Endometrium (tissue), 2 donors: Measurements from ENCODE around the gene PNMA6E.
"Not testable (repeated sequence)": the region's sequence is repeated elsewhere in the genome, so short reads cannot be mapped to it uniquely, and the experiment has no call there.

Source experiments
- FAIRE-seq: peaks from 2 replicates; lab custom pipeline; 2012; peaks lifted over from hg19 to GRCh38; lab: Jason Lieb, UNC
- donor health status: control.
- donor health status: control.

Gene PNMA6E

DNA sequence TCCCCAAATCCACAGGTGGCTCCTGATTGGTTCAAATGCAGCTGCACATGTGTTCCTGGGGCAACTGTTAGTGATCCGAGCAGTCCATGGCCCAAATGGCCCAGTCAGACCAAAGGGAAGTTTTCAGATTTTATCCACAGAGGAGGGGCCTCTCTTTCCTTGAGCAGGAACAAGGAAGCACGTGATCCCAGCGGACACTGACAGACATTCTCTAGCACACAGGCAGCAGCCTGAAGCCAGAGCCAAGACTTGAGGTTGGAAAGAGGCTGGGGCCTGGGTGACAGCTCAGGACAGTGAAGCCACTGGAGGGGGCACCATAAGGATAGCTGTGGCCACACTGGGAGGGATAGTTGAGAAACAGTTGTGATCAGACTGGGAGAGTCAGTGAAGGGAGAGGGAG lies 6.6 kb upstream of the PNMA6E start:
- FAIRE-seq = no peak

DNA sequence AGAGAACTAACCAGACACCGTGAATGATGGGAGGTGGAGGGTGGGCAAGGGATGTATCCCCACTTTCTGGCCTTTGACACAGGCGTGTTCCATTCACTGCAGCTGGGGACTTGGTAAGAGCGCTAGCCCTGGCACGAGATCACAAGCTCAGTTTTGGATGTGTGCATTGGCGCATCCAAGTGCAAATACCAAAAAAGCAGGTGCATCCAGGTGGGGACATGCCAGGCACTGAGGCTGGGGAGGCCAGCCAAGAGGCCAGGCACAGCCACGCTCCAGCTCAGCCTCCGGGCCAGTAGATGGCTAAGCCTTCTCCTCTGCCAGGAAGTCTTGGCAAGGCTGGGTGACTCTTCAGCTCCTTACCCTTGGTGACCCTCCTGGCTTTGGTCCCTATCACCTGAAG lies 5.8 kb upstream of the PNMA6E start:
- FAIRE-seq = no peak

DNA sequence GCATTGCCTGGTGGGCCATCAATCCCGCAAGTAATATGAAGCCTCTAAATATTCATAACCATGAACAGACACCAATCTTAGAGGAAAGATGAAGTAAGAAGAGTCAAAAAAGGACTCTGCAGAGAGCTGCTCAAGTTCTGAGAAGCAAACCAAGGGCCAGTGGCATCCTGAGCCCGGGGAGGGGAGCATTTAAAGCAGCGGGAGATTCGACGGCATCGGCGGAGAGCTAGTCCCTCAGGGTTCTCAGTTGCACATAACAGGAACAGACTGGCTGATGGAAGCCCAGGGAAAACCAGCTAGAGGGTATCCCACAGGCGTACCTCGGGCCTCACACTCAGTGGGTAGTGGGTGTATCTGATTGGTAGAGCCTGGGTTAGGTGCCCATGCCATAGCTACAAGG lies 4.9 kb upstream of the PNMA6E start:
- FAIRE-seq = no peak

DNA sequence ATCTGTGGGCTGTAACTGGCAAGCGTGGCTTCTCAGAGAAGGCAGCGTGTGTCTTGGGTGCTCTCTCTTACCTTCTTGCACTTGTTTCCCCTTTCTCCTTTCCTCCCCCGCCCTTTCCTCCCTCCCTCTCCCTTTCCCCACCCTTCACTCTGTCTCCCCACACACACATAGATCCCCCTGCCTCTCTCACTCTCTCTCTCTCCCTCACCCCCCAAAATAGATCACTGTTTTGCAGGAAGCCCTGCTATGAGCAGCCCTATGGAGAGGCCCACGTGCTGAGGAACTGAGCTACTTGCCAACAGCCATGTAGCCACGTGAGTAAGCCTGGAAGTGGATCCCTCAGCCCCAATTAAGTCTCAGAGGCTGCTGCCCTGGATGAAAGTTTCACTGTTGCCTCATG lies 4.3 kb upstream of the PNMA6E start:
- FAIRE-seq = no peak

DNA sequence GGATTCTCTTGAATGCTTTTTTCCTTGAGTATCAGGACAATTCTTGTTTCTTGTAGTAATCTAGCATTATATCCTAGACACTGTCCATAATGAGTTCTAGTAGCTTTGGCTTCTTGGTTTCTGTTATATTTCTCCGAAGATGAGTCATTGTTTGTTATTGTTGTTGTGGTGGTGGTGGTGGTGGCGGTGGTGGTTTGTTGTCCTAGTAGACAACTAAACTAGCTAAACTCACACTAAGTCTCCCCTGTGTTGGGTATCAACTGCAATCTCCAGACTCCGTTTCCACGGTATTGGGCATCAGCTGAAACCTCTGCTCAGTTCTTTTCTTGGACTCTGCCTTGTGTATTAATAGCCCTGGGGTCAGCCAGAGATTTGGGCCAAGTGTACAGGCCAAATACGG lies 3.2 kb upstream of the PNMA6E start:
- not testable (repeated sequence) for FAIRE-seq

DNA sequence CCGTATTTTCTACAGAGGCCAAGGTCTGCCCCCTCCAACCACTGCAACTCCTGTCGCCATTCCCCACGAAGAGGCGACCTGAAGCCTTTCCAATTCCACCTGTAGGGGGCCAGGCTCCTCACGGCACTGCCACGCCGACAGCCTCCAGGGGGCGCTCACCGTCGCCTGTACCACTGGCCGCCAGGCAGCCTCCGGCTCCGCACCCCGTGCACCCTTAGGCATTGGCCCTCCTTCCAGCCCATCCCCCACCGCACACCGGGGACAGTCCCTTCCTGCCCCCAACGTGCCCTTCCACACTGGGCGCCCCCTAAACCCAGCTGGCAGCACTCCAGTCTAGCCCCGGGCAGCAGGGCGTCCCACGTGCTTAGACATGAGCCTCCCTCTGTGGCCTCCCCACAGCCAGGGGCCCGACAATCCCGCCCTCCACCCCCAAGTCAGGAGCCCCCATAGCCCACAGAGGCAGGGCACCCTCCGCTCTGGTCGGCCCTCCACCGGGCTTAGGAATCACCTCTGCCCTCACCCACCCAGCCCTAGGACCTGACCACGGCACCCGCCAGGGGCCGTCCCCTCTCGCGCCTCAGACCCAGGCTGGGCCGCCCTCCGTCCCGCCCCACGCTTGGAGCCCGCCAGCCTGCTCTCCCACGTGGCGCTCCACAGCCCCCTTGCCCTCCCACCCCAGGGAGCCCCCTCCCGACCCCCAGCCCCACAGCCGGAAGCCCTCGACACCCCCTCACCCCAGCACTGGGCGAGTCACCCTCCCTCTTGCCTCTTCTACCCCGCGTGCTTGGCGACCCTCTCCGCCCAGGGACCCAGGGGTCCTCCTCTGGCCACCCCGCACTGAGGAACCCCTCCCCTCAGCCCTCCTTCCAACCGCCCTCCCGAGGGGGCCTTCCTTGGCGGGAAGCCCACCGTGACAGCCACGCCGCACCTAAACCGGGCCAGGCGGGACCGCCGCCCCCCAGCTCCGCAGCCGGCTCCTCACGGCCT lies 711 bp downstream of the PNMA6E start:
- FAIRE-seq = no peak

DNA sequence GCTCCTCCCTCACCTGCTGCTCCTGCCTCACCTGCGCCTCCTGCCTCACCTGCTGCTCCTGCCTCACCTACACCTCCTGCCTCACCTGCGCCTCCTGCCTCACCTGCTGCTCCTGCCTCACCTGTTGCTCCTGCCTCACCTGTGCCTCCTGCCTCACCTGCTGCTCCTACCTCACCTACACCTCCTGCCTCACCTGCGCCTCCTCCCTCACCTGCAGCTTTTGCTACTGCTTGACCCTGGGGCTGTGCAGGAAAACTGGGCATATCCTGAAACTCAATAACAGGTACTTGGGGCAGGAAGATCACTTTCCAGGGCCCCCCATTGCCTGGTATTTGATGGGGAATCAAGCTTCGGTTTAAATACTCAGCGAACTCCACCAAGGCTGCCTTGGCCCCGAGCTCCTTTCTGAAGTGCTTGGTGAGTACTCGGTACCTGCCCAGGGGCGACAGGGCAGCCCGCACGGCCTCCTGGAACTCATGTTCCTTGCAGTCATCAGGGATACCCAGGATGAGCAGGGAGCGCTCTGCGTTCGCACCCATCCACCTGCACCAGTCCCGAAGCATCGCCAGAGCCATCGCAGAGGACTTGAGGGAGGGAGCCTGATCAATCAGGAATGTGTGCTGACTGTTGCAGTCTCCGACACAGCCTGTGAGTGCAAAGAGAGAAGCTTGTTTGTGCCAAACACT lies 2.7 kb downstream of the PNMA6E start:
- FAIRE-seq = no peak

DNA sequence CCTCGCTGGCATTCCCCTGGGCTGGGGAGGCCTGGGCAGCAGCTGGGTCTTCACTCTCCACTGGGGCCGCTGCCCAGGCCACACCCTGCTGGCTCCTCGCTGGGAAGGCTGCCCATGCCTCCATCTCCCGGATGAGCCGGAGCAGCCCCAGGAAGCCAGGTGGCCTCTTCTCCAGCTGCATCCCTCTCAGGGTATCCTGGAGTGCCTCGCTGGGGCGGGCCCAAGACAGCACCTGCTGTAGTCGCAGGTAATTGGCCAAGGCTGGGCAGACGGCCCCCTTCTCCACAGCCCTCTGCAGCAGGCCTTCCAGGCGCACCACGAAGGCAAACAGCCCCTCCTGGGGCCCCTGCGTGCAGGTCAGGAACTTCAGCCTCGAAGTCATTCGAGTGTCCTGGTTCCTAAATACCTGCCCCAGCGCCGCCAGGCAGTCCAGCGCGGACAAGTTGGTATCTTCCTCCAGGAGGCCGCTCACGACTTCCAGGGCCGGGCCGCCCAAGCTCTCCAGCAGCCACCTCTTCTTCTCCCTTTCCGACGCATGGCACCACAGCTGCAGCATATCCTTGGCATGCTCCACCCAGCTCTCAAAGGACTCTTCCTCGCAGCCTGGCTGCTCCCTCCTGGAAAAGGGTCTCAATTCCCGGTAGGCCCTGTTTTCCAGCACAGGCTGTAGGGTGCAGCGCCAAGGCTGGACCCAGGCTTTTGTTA lies 3.7 kb downstream of the PNMA6E start:
- FAIRE-seq = no peak

DNA sequence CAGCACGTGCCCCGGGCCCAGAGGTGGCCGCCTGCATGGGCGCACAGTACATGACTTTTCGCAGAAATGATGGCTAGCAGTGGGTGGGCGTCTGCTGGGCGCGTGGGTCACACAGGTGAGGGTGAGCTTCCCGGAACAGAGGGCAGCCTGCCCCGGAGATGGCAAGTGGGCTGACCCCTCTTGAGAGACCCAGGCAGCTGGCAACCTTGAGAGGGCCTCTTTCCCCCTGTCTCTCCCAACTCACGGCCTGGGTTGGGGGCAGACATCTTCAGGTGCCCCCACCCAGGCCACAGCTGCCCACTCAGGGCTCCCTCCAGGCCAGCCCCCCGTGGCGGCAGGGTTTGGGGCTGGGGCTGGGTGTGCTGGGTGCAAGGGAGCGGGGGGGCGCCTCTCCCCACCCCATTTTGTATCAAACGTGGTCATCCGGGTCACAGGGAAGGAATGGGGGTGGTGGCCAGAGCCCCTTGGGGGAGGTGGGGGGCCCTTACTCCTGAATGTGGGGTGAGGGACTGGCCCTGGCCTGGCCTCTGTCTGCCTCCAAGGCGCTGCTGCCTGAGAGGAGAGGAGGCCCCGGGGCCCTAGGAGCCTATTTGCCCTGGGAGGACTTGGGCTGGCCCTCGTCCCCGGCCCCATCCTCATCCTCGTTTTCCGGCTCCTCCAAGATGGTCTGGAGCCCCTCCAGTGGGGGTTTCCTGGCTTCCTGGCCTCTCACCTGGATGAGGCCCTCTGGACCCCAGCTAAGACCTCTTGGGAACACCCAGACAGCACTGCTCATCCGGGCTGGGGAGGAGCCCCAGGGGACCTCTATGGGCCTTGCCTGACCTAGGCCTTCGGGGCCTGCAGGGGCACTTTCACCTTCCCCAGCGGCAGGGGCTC lies 4.6 kb downstream of the PNMA6E start:
- no peak for FAIRE-seq

DNA sequence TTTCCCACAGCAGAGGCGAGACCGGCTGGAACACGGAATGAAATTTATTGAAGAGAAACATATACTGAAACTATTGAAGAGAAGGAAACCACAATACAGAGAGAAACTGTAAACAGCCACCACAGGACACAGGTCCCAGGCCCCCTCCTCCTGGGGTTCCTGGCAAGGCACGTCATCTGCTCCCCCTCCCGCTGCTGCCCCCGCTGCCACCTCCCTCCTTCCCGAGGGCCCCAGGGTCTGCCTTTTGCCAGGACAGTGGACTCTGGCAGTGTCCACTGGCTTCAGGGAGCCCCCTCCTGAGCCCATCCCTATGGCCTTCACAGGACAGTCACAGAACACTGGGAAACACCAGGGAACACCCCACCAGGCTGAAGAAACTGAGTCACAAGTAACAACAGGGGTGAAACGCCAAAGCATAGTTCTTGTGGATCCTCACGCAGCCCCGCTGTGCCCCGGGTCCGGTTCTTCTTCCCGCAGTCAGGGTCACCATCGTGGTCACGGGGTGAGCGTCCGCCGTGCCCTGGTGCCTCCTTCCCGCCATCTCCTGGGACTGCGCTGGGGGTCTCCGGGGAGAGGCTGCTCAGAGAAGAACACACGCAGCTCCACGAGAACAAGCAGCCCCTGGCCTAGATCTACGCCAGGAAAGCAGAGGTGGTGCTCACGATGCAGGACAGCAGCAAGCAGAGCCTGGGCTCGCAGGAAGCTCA lies 5.4 kb downstream of the PNMA6E start:
- no peak for FAIRE-seq

DNA sequence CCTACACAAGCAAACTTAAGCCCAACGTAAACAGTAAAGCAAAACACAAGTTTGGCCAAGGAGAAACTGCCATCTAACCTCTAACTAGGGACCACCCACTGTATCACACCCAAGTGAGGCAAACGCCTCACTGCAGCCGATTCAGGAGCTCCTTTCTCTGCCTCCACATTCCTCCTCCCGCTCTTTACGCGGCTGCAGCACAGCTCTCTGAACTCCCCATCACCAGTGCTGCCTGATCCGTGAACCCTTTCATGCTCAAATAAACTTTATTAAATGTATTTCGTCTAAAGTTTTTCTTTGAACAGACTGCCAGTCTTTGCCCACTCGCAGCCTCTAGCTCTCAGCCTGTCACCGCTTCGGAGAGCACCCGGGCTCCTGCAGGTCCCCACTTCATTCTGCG lies 6.5 kb downstream of the PNMA6E start:
- no peak for FAIRE-seq

DNA sequence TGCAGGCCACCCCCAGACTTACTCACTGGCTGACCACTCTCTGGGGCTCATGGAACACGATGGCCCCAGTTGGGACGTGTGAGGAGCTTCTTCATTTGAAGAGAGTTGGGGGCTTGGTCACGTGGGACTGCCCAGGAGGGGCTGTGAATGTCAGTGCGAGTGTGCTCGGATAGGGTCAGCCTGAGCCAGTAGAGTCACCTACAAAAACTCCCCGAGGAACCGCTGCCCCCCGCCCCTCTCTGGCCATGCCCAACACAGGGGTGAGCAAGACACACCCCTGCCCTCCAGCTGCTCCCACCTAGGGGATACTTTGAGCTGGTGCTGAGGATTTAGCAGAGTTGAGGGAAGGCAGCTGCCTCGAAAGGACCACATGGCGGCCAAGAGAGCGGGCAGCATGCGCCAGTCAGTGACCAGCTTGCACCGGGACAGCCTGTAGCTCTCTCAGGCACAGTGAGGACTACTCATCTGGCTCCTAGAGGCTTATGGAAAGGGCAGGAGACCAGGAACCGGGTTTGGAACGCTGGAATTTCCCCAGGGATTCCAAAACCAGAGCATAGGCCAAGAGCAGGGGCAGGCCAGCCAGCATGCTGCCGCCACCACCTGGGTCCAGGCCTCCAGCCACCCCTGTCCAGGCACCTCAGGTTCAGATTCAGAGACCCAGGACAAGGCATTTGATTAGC lies 8.4 kb downstream of the PNMA6E start:
- FAIRE-seq = no peak

DNA sequence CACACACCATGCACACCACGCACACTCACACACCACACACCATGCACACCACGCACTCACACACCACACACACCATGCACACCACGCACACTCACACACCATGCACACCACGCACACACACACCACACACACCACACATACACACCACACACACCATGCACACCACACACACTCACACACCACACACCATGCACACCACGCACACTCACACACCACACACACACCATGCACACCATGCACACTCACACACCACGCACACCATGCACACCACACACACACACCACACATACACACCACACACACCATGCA lies 11.7 kb downstream of the PNMA6E start:
- FAIRE-seq = not testable (repeated sequence)

DNA sequence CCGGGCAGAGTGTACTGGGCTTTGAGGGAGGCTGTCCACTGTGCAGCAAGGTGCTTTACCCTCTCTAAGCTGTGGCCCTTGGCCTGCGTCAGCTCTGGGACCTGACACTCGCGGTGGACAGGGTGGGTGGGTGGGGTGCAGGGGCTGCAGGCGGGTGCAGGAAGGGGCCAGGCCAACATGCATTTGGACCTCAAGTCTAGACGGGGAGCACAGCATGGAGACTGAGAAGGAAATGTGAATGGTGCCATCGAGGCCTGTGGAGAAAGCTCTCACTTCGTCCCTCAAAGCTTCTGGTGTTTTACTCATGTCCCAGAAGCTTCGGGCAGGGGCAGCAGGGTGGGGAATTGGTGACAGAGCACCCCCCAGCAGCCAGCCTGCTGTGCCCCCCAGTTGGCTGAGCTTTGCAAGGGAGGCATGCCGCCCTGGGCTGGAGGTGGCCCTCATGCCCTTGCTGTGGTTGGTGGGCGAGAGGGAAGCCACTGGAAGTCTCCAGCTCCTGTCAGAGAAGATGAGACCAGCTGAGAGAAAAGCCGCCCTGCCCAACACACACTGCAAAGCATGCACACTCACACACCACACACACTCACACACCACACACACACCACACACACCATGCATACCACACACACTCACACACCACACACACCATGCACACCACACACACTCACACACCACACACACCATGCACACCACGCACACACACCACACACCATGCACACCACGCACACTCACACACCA lies 12.3 kb downstream of the PNMA6E start:
- FAIRE-seq = no peak

DNA sequence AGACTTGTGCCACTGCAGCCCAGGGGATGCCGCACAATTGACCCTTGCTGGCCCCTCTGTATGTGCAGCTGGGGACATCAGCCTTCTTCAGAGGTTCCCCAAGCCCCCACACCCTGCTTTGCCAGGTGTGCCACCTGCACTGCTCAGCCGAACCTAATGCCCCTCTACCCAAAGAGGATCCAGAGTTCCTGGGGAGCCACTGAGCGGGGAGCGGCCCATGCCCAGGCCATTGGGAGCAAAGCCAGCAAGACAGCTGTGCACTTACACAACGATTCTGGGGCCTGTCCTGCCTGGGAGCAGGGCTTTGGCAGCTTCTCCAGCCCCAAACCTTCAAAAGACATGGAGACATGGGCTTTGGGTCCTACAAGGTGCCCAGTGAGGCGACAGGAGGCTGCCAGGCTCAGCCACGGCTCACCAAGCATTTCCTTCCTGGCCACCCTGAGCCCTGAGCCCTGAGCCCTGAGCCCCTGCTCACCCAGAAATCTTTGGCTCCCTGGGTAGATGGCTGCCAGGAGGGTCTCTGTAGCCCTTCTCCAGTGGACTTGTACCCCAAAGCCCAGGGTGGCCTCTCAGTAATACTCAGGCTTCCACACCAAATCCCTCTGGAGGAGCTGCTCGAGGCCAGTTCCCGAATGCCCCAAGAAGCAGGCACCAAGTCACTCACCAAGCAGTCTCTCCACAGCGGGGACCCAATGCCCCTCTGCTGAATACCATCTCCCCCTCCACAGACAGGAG lies 13.0 kb downstream of the PNMA6E start:
- FAIRE-seq = no peak

DNA sequence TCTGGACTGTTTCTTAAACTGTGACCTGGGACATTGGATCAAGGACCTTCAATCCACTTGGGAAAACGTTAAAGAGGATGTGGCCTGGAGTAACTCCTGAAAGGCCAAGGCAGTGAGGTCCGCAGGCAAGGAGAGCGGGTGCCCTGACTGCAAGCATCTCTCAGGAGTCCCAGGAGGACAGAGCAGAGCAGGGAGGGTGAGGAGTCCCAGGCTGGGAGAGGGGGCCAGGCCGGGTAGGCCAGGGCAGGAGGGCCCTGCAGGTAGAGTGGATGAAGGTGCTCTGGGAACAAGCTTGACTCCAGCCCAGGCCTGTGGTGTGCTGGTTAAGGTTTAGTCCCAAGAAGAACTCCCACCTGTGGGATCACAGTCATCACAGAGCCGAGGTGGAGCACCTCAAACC lies 13.8 kb downstream of the PNMA6E start:
- no peak for FAIRE-seq

DNA sequence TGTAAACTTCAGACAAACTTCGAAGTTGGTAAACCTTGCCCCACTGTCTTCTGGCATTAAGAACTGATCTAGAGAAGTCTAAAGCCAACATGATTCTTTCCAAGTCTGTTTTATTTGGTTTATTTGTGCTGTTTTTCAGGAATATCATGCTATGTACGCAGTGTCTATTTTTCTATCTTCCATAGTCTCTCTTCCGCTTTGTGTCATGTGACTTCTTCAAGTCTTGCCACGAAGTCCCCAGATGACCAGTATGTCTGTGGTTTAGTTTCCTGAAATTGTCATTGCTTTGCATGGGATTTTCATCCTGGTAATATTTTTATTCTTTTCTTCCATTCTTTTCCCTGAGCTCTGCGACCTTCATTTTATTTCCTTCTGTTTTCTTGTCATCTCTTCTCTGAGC lies 15.1 kb downstream of the PNMA6E start:
- no peak for FAIRE-seq

DNA sequence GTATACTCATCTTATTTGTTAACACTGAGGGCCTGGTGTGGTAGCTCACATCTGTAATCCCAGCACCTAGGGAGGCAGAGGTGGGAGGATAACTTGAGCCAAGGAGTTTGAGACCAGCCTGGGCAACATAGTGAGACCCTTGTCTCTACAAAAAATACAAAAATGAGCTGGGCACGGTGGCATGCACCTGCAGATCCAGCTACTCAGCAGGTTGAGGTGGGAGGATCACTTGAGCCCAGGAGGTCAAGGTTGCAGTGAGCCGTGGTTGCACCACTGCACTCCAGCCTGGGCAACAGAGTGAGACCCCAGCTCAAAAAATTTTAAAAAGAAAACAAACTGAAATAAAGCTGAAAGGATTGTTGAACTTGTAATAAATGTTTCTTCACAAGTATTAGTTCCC lies 16.2 kb downstream of the PNMA6E start:
- not testable (repeated sequence) for FAIRE-seq

DNA sequence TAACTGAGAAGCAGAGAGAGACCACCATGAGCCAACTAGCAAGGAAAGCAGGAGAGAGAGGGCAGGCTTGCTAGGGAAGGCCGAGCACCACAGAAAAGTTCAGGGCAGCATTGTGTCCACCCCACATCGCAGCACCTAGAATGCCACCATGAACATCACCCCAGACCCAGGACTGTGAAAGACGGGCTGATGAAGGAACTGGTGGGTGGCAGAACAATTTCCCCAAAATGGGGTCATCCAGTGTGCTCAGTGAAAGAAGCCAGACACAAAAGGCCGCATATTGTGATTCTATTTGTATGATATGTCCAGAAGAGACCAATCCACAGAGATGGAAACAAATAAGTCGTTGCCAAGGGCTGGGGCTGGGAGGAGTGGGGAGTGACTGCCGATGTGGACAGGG lies 16.8 kb downstream of the PNMA6E start:
- no peak for FAIRE-seq
